Measurements from ENCODE around the gene POMC. TPM values are rescaled to one million over a fixed set of nuclear protein-coding genes. Genes with fewer than 3 reads are reported as not detected.

The POMC gene
- total RNA-seq, 1 experiment from 2014 or later, result 1.6 TPM

GRCh38 chr2:25155401-25155800, 13.0 kb downstream of the POMC start:
- no peaks in the 10 kb centered on the region for H3K4me1 ChIP-seq (ENCODE audit: insufficient read depth, low read length)
- Mint-ChIP-seq H3K36me3 (ENCODE audit: insufficient read depth in 1 of 3, low read depth in 3 of 3) (peaks cover 3 to 7% (median 4%) of the 10 kb centered on the region in 3 experiments; a peak in 2 of 7 replicates), H3K4me1 (peaks cover 9 to 17% of the 10 kb centered on the region in 2 experiments), H3K27ac (no peak overlapping the region), H3K27me3 (ENCODE audit: low read depth) (peaks cover 3% of the 10 kb centered on the region), H3K4me3 (no peak overlapping the region), H3K9me3 (no peaks in the 10 kb centered on the region)
- no peak overlapping the region for H3K23ac ChIP-seq (ENCODE audit: insufficient read length, low read depth, low read length)
- no peak overlapping the region for H2BK12ac ChIP-seq (ENCODE audit: insufficient read length, low read depth, low read length)
- H3T11ph ChIP-seq (ENCODE audit: low read length), result no peak overlapping the region
- H3K9ac ChIP-seq (ENCODE audit: extremely low read depth, insufficient read length, low read length), result no peak overlapping the region
- H3K18ac ChIP-seq (ENCODE audit: insufficient read length, low read depth, low read length), result no peak overlapping the region
- H3K9me3 ChIP-seq (ENCODE audit: control insufficient read depth, low read depth, low read length), result no peaks in the 10 kb centered on the region
- H2AK5ac ChIP-seq (ENCODE audit: insufficient read length, low read length), result no peak overlapping the region
- H3K4ac ChIP-seq (ENCODE audit: low read depth, low read length), result no peak overlapping the region
- no peak overlapping the region for H2BK5ac ChIP-seq (ENCODE audit: insufficient read length, low read length)
- H3K23me2 ChIP-seq (ENCODE audit: insufficient read length, low read depth, low read length, poor library complexity, severe bottlenecking), result no peaks in the 10 kb centered on the region
- H4K5ac ChIP-seq (ENCODE audit: insufficient read length, low read depth, low read length), result no peak overlapping the region
- H2BK20ac ChIP-seq (ENCODE audit: low read depth, low read length, poor library complexity, severe bottlenecking), result no peak overlapping the region
- H4K91ac ChIP-seq (ENCODE audit: insufficient read length, low read depth, low read length), result no peak overlapping the region
- H3K14ac ChIP-seq (ENCODE audit: insufficient read depth, low read length), result no peak overlapping the region
- no peak overlapping the region for H4K8ac ChIP-seq (replicated peaks; ENCODE audit: insufficient read length, low read depth, low read length)
- H3K79me2 ChIP-seq (ENCODE audit: insufficient read depth, low read length), result no peaks in the 10 kb centered on the region
- no peaks in the 10 kb centered on the region for H3K79me1 ChIP-seq (ENCODE audit: insufficient read depth, low read depth, low read length, poor library complexity, severe bottlenecking)
- H3K27me3 ChIP-seq (ENCODE audit: insufficient read depth, low read length), result no peaks in the 10 kb centered on the region
- no peak overlapping the region for H3K27ac ChIP-seq (ENCODE audit: insufficient read length, low read depth, low read length)
- H4K20me1 ChIP-seq (ENCODE audit: control insufficient read depth, insufficient read depth, insufficient read length), result no peaks in the 10 kb centered on the region
- no CpG with 5 or more reads among the region's 10 CpGs for WGBS (ENCODE audit: extremely low coverage, insufficient read length, low lambda C conversion rate)
- no peak overlapping the region for H3K4me2 ChIP-seq (ENCODE audit: insufficient read depth, insufficient read length, low read length)
- DNase-seq, result no peak
- no peak for TF ChIP-seq CTCF (conservative IDR thresholded peaks at IDR 0.05)
- no peak overlapping the region for H2BK15ac ChIP-seq (ENCODE audit: low read depth, low read length)
- no peak overlapping the region for H2AFZ ChIP-seq (ENCODE audit: low read length)
- H2BK120ac ChIP-seq (ENCODE audit: low read depth, low read length, poor library complexity, severe bottlenecking), result no peak overlapping the region
- no peak overlapping the region for H3K56ac ChIP-seq (ENCODE audit: insufficient read length, low read depth, low read length)
